ENCODE results near the gene UGDH. TPM values are rescaled to one million over a fixed set of nuclear protein-coding genes. Genes with fewer than 3 reads are reported as not detected.
"Not testable (repeated sequence)": the region's sequence is repeated elsewhere in the genome, so short reads cannot be mapped to it uniquely, and the experiment has no call there.

Gene UGDH
- total RNA-seq, 2 experiments from 2014 or later, result 11.9 to 20.2 TPM

DNA sequence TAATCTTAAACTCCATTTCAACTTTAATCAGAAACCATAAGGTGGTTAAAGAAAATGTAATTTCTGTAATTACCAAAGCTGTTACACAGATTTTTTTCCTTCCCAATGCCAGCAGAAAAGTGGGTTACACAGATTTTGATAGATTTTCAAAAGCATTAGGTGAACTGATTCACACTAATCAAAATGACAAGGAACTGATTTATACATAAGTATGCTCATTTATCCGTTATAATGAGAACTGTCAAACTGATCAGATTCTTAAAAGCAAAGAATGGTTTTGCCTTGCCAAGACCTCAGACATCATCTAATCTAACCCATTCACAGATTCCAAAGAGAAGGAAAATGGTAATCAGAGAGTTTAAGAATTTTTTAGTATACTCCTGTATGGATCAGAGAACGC, 5.2 kb downstream of the UGDH start:
- Mint-ChIP-seq H3K27ac (no peak overlapping the region), H3K4me1 (peaks cover 9% of the 10 kb centered on the region), H3K9me3 (ENCODE audit: low read depth) (no peaks in the 10 kb centered on the region), H3K36me3 (no peaks in the 10 kb centered on the region), H3K27me3 (no peaks in the 10 kb centered on the region), H3K4me3 (no peak overlapping the region)
- ATAC-seq, result no peak
- no peak for DNase-seq
- CTCF ChIA-PET, result interaction anchor here (0.7 kb wide), 1 partner anchor 63 kb away, joined by 3 read pairs; the partner anchor contains the start of genes LIAS and RPL9

DNA sequence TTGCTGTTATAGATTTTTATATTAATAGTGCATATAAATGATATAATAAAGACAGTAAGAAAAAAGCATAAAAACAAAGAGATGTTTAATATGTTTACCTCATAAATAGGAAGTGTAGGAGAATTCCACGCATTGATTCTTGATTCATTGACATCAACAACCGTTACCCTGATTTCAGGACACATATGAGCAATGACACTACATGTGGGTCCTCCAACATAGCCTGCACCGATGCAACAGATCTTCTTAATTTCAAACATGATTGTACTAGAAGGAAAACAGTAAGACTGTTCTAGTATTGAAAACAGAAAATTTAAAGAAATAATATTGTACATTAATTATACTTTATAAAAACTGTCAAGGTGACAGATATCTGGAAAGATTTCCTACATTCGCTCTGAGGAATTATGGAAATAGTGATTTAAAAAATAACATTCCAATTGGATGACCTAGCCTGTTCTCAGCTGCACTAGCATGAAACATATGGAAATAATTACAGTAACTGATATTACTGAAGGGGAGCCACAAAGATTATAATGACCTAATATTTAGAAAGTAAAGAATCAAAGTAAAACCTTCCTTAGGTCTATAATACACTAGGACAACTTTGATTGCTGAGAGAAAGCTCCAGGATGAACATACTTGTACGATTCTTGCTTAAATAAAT, 5.9 kb downstream of the UGDH start:
- Mint-ChIP-seq H3K27me3 (no peaks in the 10 kb centered on the region), H3K27ac (no peak overlapping the region), H3K36me3 (peaks cover 2% of the 10 kb centered on the region), H3K4me3 (no peak overlapping the region), H3K4me1 (peaks cover 6% of the 10 kb centered on the region), H3K9me3 (ENCODE audit: low read depth) (no peaks in the 10 kb centered on the region)
- ATAC-seq (no peak), DNase-seq (no peak)
- CTCF ChIA-PET, result no interaction called here

DNA sequence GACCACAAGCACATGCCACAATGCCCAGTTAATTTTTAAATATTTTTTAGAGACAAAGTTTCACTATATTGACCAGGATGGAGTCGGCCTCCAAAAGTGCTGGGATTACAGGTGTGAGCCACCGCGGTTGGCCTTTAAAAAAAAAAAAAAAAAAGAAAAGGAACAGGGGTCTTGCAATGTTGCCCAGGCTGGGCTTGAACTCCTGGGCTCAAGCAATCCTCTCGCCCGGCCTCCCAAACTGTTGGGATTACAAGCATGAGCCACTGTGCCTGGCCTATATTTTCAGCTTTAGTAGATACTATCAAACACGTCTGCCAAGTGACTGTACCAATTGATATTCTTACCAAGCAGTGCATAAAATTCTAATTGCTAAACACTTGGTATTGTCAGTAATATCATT, 8.8 kb downstream of the UGDH start:
- no peak overlapping the region for H3K27ac Mint-ChIP-seq
- no peaks in the 10 kb centered on the region for H3K4me1 Mint-ChIP-seq
- peaks cover 5% of the 10 kb centered on the region for H3K36me3 Mint-ChIP-seq
- H3K27me3 Mint-ChIP-seq, result no peaks in the 10 kb centered on the region
- ATAC-seq, result no peak
- CTCF ChIA-PET, result no interaction called here
- no peak overlapping the region for H3K4me3 Mint-ChIP-seq
- DNase-seq, result no peak
- H3K9me3 Mint-ChIP-seq (ENCODE audit: low read depth), result no peaks in the 10 kb centered on the region

DNA sequence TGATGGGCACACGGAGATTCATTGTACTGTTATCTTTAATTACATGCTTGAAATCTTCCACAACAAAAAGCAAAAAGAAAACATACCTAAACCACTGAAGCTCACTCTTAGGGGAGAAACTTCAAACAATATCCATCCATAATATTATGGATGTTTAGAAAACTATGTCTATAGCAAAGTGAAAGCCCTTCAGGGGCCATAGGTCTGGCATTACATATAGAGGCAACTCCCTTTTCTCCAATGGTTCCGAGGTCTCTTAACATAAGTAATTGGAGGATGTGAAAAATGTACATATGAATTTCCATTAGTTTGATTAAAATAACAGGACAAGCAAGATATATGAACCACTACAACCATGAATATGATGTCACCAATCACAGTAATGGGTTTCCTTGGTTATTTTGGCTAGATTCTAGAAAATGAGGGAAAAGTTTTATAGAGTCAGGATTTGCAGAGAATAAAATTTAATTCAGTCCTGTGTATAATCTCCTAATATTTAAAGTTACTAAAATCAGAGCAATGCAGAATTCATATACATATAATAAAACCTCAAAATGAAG, 10.8 kb downstream of the UGDH start:
- Mint-ChIP-seq H3K36me3 (peaks cover 14% of the 10 kb centered on the region), H3K9me3 (ENCODE audit: low read depth) (no peaks in the 10 kb centered on the region), H3K27me3 (no peaks in the 10 kb centered on the region), H3K4me1 (no peaks in the 10 kb centered on the region), H3K4me3 (no peak overlapping the region), H3K27ac (no peak overlapping the region)
- DNase-seq (no peak), ATAC-seq (no peak)
- CTCF ChIA-PET, result no interaction called here

DNA sequence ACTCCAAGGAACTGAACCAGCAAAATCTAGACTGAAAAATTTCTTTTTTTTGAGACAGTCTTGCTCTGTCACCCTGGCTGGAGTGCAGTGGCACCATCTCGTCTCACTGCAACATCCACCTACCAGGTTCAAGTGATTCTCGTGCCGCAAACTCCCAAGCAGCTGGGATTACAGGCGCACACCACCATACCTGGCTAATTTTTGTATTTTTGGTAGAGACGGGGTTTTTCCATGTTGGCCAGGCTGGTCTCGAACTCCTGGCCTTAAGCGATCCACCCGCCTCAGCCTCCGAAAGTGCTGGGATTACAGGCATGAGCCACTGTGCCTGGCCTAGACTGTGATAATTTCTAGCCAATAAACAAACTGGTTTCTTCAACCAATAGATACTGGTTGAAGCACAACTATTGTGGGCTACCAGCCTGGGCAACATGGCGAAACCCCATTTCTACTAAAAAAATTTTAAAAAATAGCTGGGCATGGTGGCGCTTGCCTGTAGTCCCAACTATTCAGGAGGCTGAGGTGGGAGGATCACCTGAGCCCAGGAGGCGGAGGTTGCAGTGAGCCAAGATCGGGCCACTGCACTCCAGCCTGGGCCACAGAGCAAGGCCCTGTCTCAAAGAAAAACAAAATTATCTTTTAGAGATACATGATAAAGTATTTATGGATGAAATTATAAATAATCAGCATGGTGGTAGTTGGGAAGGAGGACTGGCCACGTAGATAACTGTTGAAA, 11.4 kb downstream of the UGDH start:
- ATAC-seq; H3K27me3 Mint-ChIP-seq; H3K9me3 Mint-ChIP-seq (ENCODE audit: low read depth); H3K4me3 Mint-ChIP-seq; H3K27ac Mint-ChIP-seq; H3K4me1 Mint-ChIP-seq; CTCF ChIA-PET; DNase-seq: not testable (repeated sequence)
- peaks cover 16% of the 10 kb centered on the region for H3K36me3 Mint-ChIP-seq

DNA sequence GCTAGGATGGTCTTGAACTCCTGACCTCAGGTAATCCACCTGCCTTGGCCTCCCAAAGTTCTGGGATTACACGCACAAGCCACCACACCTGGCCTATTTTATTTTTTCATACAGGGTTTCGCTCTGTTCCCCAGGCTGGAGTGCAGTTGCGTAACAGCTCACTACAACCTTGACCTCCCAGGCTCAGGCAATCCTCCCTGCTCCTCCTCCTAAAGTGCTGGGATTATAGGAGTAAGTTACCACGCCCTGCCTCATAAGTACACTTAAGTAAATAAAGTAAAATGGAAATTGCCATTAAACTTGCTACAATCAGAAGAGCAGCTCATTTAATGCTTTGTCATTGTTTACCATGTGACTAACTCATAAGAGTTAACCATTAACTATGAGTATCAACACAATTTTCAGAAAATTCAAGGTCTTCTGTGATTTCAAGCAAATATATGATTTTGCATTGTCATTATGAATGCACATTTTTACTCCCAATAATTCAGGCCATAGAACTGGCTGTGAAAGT, 12.3 kb downstream of the UGDH start:
- Mint-ChIP-seq H3K27ac (no peak overlapping the region), H3K36me3 (peaks cover 16% of the 10 kb centered on the region), H3K4me1 (no peaks in the 10 kb centered on the region), H3K9me3 (ENCODE audit: low read depth) (no peaks in the 10 kb centered on the region), H3K27me3 (no peaks in the 10 kb centered on the region), H3K4me3 (no peak overlapping the region)
- ATAC-seq (no peak), DNase-seq (no peak)
- CTCF ChIA-PET, result no interaction called here

DNA sequence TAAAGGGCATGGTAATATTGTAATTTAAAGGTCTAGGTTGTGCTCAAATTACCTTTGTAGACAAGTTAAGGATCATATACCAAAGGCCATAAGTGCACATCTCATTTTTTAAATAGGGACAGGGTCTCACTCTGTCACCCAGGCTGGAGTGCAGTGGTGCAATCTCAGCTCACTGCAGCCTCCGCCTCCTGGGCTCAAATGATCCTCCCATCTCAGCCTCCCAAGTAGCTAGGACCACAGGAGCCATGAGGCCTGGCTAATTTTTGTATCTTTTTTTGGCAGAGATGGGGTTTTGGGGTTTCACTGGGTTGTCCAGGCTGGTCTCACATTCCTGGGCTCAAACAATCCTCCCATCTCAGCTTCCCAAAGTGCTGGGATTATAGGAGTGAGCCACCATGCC, 13.0 kb downstream of the UGDH start:
- DNase-seq; CTCF ChIA-PET; H3K27me3 Mint-ChIP-seq; H3K4me3 Mint-ChIP-seq; ATAC-seq; H3K9me3 Mint-ChIP-seq (ENCODE audit: low read depth); H3K27ac Mint-ChIP-seq; H3K4me1 Mint-ChIP-seq: not testable (repeated sequence)
- peaks cover 19% of the 10 kb centered on the region for H3K36me3 Mint-ChIP-seq

DNA sequence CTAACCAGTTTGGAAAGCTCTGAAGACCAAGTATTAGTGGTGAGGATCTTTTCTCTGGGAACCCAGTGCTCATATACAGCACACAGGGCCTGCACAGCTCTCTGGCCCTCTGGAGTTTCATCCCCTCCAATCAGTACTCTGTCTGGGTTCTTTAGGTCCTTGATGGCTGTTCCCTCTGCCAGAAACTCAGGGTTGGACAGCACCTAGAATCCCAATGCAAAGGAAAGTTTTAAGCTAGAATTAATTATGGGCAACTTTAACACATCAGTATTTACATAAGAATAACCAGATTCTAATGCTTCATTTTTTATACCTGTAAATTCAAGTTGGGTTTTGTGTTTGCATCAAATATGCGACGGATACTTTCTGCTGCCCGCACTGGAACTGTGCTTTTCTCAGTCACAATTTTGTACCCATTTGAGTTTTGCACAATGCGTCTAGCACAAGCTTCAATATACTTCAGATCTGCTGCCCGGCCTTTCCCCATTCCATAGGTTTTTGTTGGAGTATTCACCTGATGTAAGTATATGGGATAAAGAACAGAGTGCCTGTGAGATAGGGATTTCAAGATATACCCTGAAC, 16.8 kb downstream of the UGDH start:
- Mint-ChIP-seq H3K9me3 (ENCODE audit: low read depth) (no peaks in the 10 kb centered on the region), H3K27me3 (no peaks in the 10 kb centered on the region), H3K4me1 (no peaks in the 10 kb centered on the region), H3K4me3 (no peak overlapping the region), H3K36me3 (peaks cover 18% of the 10 kb centered on the region), H3K27ac (no peak overlapping the region)
- DNase-seq (peak; percentile 1), ATAC-seq (no peak)
- CTCF ChIA-PET, result no interaction called here

DNA sequence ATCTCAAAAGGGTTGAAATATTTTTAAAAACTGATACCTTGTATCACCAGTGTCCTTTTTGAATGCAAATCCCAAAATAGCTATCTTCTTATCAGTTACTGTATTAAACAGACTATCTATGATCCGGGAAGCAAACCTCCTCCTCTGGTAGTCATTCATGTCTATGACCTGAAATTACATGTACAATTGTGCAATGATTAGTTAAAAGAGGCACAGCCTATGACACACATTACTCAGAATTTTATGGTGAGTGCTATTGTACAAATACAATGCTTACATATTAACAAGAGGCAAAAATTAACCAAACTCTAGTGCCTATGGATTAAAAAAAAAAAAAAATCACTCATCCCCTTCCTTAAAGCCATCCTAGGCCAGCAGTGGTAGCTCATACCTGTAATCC, 21.7 kb downstream of the UGDH start:
- CTCF ChIA-PET, result interaction anchor here (1.1 kb wide), 1 partner anchor 551 kb away, joined by 3 read pairs; the partner anchor contains the start of gene N4BP2
- Mint-ChIP-seq H3K36me3 (peaks cover 24% of the 10 kb centered on the region), H3K9me3 (ENCODE audit: low read depth) (no peaks in the 10 kb centered on the region), H3K4me3 (no peak overlapping the region), H3K27ac (no peak overlapping the region), H3K27me3 (no peaks in the 10 kb centered on the region), H3K4me1 (no peaks in the 10 kb centered on the region)
- DNase-seq (no peak), ATAC-seq (no peak)

DNA sequence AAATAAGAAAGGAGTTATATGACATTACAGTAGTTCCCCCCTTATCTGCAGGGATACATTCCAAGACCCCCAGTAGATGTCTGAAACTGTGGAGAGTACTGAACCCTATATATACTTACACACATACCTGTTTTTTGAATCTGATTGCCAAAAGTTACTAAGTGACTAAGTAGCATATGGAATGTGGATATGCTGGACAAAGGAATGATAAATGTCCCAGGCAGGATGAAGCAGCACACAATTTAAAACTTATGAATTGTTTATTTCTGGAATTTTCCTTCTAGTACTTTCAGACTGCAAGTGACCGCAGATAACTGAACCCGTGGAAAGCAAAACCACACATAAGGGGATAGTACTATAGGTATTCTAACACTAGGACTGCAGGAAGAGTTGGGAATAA, 22.7 kb downstream of the UGDH start:
- ATAC-seq, result no peak

DNA sequence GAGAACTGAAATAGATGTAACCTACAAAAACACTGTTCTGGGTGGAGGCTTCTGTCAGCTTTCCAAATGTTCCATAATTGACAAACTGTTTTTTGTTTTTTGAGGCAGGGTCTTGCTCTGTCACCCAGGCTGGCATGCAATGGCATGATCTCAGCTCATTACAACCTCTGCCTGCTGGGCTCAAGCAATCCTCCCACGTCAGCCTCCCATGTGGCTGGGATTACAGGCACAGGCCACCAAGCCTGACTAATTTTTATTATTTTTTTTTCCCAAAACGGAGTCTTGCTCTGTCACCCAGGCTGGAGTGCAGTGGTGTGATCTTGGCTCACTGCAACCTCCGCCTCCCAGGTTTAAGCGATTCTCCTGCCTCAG, 24.6 kb downstream of the UGDH start:
- H3K27me3 Mint-ChIP-seq; CTCF ChIA-PET; H3K4me3 Mint-ChIP-seq; H3K27ac Mint-ChIP-seq; H3K9me3 Mint-ChIP-seq (ENCODE audit: low read depth); ATAC-seq; H3K4me1 Mint-ChIP-seq: not testable (repeated sequence)
- peaks cover 30% of the 10 kb centered on the region for H3K36me3 Mint-ChIP-seq
- DNase-seq, result peak; percentile 1

More for the DNA sequence above, 22.7 kb downstream of the UGDH start:
- H3K9me3 Mint-ChIP-seq (ENCODE audit: low read depth), result no peaks in the 10 kb centered on the region
- no peak overlapping the region for H3K4me3 Mint-ChIP-seq
- H3K27me3 Mint-ChIP-seq, result no peaks in the 10 kb centered on the region
- no peak overlapping the region for H3K27ac Mint-ChIP-seq
- no peaks in the 10 kb centered on the region for H3K4me1 Mint-ChIP-seq
- CTCF ChIA-PET, result no interaction called here
- no peak for DNase-seq
- H3K36me3 Mint-ChIP-seq, result peaks cover 24% of the 10 kb centered on the region

DNA sequence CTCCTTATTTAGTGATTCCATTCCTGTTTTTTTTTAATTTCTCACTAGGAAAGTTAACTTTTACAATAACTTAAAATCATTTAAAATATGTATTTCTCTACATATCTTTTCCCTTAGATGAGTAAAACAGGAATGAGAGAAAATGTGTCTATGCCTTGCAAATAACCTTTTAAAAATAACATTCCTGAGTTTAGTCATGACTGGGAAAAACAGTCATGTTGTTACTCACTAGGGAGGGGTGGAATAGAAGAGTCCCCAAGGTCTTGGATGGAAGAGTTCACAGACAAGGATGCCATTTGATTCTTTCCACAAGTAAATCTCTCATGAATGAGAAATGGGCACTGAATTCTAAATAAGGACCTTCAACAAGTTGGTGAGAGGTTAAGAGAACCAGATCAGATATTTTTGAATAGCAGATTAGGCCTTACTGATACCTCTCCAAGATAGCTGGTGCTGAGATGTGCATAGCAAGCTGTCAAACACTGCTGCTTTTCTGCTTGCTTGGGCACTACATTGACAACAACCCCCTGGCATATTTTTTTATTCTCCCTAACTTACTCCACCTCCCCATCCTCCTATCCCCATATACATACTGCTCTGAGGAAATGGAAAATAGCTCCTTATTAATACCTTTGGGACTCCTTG, 25.1 kb downstream of the UGDH start:
- ATAC-seq, result no peak
- CTCF ChIA-PET, result no interaction called here
- peak; percentile 8 for DNase-seq
- Mint-ChIP-seq H3K27me3 (no peaks in the 10 kb centered on the region), H3K36me3 (peaks cover 30% of the 10 kb centered on the region), H3K27ac (no peak overlapping the region), H3K4me1 (no peaks in the 10 kb centered on the region), H3K9me3 (ENCODE audit: low read depth) (no peaks in the 10 kb centered on the region), H3K4me3 (no peak overlapping the region)

DNA sequence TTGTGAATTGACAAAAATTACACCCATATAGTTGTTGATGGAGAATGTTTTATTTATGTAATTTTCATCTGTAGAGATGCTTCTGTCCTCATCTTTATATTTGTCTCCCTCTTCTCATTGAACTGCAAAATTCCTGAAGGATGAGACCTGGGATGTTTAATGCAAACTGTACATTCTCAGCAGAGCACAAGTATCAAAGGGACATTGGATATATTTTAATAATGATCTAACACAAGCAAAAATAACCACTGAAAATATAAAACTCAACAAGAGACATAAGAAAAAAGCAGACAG, 28.6 kb downstream of the UGDH start:
- Mint-ChIP-seq H3K36me3 (peaks cover 18% of the 10 kb centered on the region), H3K4me1 (no peaks in the 10 kb centered on the region), H3K4me3 (no peak overlapping the region), H3K27me3 (no peaks in the 10 kb centered on the region), H3K27ac (no peak overlapping the region), H3K9me3 (ENCODE audit: low read depth) (no peaks in the 10 kb centered on the region)
- CTCF ChIA-PET, result no interaction called here
- ATAC-seq, result no peak
- no peak for DNase-seq

Measured in activated CD8-positive, alpha-beta memory T cell treated with anti-CD3 and anti-CD28 coated beads, Interleukin-2, amount 10 ng/mL, durations not matched to agents 7 days and 5 days (primary cell).